Mucosa of stomach (tissue), 1 donor: Measurements from ENCODE around the gene UBXN7.
"Not testable (repeated sequence)": the region's sequence is repeated elsewhere in the genome, so short reads cannot be mapped to it uniquely, and the experiment has no call there.

ENCODE experiments used
- H3K27me3 ChIP-seq: one replicate; pipeline ENCODE4 v1.7.0; 2013; ENCODE audit warnings: mild to moderate bottlenecking, low read length; ENCODE audit not compliant: control insufficient read depth, insufficient read depth
- H3K36me3 ChIP-seq: one replicate; pipeline ENCODE4 v1.7.0; 2013; ENCODE audit warnings: low read length; ENCODE audit not compliant: control insufficient read depth, insufficient read depth
- H3K4me1 ChIP-seq: one replicate; pipeline ENCODE4 v1.7.0; 2013; ENCODE audit warnings: mild to moderate bottlenecking, low read length; ENCODE audit not compliant: control insufficient read depth, insufficient read depth
- H3K4me3 ChIP-seq: one replicate; pipeline ENCODE4 v1.7.0; 2013; ENCODE audit warnings: low read length
- H3K9ac ChIP-seq: one replicate; pipeline ENCODE4 v1.7.0; 2013; ENCODE audit warnings: mild to moderate bottlenecking, low read length, moderate library complexity
- H3K9me3 ChIP-seq: one replicate; pipeline ENCODE4 v1.7.0; 2013; ENCODE audit warnings: mild to moderate bottlenecking, low read length, moderate library complexity; ENCODE audit not compliant: control insufficient read depth
- donor health status: Pancreatic carcinoma.

The UBXN7 gene

DNA sequence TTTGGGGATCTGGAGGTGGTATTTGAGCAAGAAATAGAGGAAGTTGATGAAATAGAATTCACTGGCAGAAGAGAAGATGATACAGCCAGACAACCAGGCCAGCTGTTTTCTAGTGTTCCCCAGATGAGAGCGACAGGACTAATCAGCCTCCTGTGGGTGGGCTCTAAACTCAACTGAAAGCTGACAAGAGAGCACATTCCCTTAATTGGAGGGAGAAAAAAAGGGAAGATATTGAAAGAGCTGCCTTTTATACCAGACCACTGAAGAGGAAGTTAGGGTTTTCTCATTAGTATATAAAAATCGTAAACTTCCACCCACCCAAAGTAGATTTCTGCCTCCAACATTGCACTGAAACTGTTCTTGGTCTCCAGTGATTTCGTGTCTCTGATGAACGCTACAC lies 87.6 kb downstream of the UBXN7 start:
- H3K4me1 ChIP-seq: no peaks in the 10 kb centered on the region
- H3K36me3 ChIP-seq: no peaks in the 10 kb centered on the region
- no peak overlapping the region for H3K4me3 ChIP-seq
- H3K9ac ChIP-seq: no peak overlapping the region
- no peaks in the 10 kb centered on the region for H3K9me3 ChIP-seq
- H3K27me3 ChIP-seq: no peaks in the 10 kb centered on the region

DNA sequence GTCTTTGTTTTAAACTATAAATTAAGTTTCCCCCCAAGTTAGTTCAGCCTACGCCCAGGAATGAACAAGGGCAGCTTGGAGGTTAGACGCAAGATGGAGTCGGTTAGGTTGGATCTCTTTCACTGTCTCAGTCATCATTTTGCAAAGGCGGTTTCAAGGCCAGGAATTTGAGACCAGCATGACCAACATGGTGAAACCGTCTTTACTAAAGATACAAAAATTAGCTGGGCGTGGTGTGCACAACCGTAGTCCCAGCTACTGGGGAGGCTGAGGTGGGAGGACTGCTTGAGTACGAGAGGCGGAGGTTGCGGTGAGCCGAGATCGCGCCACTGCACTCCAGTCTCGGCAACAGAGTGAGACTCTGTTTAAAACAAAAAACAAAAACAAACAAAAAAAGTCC lies 88.3 kb downstream of the UBXN7 start:
- not testable (repeated sequence) for H3K4me3 ChIP-seq, H3K9me3 ChIP-seq, H3K9ac ChIP-seq, H3K36me3 ChIP-seq, H3K4me1 ChIP-seq, H3K27me3 ChIP-seq

DNA sequence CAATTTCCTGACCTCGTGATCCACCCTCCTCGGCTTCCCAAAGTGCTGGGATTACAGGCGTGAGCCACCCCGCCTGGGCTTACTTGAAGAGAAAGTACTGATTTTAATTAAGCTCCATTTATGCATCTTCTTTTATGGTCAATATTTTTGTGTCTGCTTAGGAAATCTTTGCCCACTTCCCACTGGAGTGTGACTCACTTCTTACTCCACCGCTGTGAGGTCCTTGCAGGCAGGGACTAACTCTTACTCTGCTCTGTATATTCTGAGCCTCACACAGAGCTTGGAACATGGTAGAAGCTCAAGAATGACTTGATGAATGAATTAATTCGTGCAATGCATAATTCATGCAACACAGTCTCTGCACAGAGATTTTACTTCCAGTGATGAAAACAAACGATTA lies 91.1 kb downstream of the UBXN7 start:
- H3K9me3 ChIP-seq: no peaks in the 10 kb centered on the region
- H3K9ac ChIP-seq: no peak overlapping the region
- no peaks in the 10 kb centered on the region for H3K36me3 ChIP-seq
- no peaks in the 10 kb centered on the region for H3K4me1 ChIP-seq
- no peaks in the 10 kb centered on the region for H3K27me3 ChIP-seq
- no peak overlapping the region for H3K4me3 ChIP-seq

DNA sequence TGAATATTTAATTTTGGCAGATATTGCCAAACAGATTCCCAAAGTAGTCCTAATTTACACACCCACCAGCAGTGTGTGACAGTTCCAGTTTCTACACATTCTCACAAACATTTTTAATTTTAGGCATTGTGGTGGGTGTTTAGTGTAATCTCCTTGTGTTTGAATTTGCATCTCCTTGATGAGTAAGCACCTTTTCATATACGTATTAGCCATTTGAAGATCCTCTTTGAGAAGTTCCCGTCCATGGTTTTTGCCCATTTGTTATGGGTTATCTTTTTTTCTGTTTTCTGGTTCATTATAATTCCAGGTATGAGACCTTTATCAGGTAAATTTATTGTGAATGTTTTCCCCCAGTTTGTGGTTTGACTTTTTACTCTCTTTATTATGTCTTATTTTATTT lies 91.8 kb downstream of the UBXN7 start:
- Histone ChIP-seq H3K36me3 (no peaks in the 10 kb centered on the region), H3K27me3 (no peaks in the 10 kb centered on the region), H3K9ac (no peak overlapping the region), H3K4me3 (no peak overlapping the region), H3K9me3 (no peaks in the 10 kb centered on the region), H3K4me1 (no peaks in the 10 kb centered on the region)

DNA sequence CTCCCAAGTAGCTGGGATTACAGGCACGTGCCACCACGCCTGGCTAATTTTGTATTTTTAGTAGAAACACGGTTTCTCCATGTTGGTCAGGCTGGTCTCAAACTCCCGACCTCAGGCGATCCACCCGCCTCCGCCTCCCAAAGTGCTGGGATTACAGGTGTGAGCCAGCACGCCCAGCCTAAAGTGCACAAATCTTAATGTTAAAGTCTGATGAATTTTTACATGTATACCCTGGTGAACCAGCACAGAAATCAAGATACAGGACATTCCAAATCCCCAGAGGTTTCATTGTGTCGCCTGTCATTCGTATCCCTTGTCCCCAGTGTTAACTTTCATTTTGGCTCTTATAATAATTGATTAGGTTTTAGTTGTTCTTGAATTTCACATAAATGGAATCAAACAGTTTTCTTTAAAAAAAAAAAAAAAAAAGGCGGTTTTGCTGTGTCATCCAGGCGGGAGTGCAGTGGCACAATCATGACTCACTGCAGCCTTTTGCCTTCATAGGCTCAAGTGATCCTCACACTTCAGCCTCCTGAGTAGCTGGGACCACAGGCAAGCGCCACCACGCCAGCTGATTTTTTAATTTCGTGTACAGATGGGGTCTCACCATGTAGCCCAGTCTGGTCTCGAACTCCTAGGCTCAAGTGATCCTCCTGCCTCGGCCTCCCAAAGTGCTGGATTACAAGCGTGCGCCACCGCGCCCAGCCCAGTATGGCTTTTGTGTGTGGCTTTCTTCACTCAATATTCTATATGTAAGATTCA lies 92.6 kb downstream of the UBXN7 start:
- H3K36me3 ChIP-seq: no peaks in the 10 kb centered on the region
- H3K9me3 ChIP-seq: no peaks in the 10 kb centered on the region
- H3K4me3 ChIP-seq: no peak overlapping the region
- no peaks in the 10 kb centered on the region for H3K27me3 ChIP-seq
- no peak overlapping the region for H3K9ac ChIP-seq
- H3K4me1 ChIP-seq: no peaks in the 10 kb centered on the region

DNA sequence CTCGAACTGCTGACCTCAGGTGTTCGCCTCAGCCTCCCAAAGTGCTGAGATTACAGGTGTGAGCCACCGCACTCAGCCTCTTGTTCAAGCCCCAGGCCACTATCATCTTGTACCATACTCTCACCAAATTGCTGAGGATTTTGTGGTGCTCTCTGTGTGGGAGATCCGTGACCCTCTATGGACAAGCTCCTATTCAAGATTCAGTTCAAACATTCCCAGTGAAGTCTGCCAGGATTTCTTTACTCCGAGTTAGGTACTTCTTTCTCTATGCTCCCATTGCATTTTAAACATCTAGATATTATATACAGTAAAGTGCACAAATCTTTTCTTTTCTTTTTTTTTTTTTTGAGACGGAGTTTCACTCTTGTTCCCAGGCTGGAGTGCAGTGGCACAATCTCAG lies 93.2 kb downstream of the UBXN7 start:
- no peak overlapping the region for H3K9ac ChIP-seq
- H3K4me3 ChIP-seq: no peak overlapping the region
- H3K36me3 ChIP-seq: no peaks in the 10 kb centered on the region
- H3K9me3 ChIP-seq: no peaks in the 10 kb centered on the region
- H3K27me3 ChIP-seq: no peaks in the 10 kb centered on the region
- no peaks in the 10 kb centered on the region for H3K4me1 ChIP-seq

DNA sequence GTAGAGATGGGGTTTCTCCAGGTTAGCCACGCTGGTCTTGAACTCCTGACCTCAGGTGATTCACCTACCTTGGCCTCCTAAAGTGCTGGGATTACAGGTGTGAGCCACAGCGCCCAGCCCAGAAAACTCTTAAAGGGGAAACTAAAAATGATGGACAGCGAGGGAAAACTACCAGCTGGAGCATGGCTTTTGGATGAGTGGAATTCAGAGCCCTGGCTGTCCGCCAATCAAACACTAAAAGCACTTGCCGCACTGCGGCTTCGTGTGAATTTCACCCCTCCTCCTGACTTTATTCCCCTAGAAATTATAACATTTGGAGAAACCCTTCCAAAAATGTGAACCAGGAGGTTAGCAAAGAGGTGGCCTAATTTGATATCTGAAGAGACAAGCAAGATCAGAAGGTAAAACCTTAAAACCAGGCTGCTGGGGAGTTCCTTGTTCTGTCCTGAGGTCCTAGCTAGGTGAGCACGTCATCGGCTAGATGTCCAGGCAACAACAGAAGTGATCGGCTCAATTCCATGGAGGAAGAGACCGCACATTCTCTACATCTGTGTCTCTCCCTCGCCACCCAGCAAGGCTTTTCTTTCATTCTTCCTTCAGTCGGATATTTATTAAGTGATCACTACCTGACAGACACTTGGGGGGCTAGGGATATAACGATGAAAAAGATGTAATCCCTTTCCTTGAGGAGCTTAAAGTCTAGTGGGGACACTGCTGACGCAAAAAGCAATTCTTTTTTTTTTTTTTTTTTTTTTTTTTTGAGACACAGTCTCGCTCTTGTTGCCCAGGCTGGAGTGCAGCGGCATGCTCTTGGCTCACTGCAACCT lies 95.7 kb downstream of the UBXN7 start:
- Histone ChIP-seq H3K9me3 (no peaks in the 10 kb centered on the region), H3K4me3 (no peak overlapping the region), H3K27me3 (no peaks in the 10 kb centered on the region), H3K36me3 (no peaks in the 10 kb centered on the region), H3K4me1 (no peaks in the 10 kb centered on the region), H3K9ac (no peak overlapping the region)

DNA sequence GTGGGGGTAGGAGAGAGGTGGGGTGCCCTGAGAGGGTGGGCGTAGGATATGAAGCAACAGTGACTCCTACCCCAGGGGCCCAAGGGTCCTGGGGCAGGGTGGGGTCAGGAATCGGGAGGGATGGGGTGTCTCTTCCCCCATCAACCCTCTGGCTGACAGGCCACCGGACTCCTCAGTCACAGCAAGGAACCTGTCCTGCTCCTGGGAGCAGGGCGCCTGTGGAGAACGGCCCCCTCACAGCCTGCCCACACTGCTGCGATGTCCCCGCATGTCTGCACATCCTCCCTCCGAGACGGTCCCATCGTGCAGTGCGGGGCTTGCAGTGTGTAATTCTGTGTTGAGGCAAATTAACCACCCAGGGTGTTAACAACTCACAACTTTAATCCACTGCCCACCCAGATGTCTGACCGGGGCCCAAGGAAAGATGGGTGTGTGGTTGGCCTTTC lies 96.7 kb downstream of the UBXN7 start:
- no peaks in the 10 kb centered on the region for H3K36me3 ChIP-seq
- H3K4me1 ChIP-seq: no peaks in the 10 kb centered on the region

DNA sequence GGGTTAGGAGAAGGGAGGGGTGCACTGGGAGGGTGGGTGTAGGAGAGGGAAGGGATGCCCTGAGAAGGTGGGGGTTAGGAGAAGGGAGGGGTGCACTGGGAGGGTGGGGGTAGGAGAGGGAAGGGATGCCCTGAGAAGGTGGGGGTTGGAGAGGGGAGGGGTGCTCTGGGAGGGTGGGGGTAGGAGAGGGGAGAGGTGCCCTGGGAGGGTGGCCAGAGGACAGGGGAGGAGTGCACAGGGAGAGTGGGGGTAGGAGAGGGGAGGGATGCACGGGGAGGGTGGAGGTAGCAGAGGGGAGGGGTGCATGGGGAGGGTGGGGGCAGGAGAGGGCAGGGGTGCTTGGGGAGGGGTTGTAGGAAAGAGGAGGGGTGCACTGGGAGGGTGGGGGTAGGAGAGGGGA lies 97.2 kb downstream of the UBXN7 start:
- Histone ChIP-seq H3K9me3 (no peaks in the 10 kb centered on the region), H3K9ac (no peak overlapping the region), H3K4me3 (no peak overlapping the region), H3K4me1 (no peaks in the 10 kb centered on the region), H3K36me3 (no peaks in the 10 kb centered on the region), H3K27me3 (no peaks in the 10 kb centered on the region)

More for the DNA sequence above, 96.7 kb downstream of the UBXN7 start:
- H3K27me3 ChIP-seq: no peaks in the 10 kb centered on the region
- H3K9me3 ChIP-seq: no peaks in the 10 kb centered on the region
- H3K4me3 ChIP-seq: no peak overlapping the region
- H3K9ac ChIP-seq: no peak overlapping the region

DNA sequence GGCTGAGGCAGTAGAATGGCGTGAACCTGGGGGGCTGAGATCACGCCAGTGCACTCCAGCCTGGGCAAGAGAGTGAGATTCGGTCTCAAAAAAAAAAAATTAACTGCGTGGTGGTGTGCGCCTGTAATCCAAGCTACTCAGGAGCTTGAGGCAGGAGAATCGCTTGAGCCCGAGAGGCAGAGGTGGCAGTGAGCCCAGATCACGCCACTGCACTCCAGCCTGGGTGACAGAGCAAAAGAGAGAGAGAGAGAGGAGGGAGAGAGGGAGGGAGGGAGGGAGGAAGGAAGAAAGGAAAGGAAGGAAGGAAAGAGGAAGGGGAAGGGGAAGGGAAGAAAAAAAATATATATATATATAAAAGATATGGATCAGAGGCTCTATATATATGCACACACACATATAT lies 100.1 kb downstream of the UBXN7 start:
- Histone ChIP-seq H3K36me3 (no peaks in the 10 kb centered on the region), H3K4me3 (no peak overlapping the region), H3K9me3 (no peaks in the 10 kb centered on the region), H3K4me1 (no peaks in the 10 kb centered on the region), H3K9ac (no peak overlapping the region), H3K27me3 (no peaks in the 10 kb centered on the region)

DNA sequence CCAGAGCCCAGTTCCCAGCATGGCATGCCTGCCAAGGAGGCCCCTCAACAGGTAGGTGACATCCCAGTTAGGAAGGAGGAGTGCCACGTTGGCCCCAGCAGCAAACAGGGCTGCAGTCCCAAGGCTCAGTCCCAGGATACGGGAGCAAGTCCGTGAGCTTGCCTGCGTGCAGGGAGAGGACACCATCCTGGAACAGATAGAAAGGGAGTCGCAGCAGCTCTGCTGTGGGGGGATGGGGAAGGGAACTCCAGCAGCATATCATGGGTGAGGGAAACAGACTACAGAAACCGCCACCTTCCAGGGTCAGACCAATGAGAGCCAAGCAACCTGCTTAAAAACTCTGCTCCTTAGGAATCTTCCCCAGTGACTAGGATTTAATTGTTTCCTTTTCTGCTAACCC lies 104.8 kb downstream of the UBXN7 start:
- Histone ChIP-seq H3K36me3 (no peaks in the 10 kb centered on the region), H3K4me3 (no peak overlapping the region), H3K9me3 (no peaks in the 10 kb centered on the region), H3K9ac (no peak overlapping the region), H3K4me1 (no peaks in the 10 kb centered on the region), H3K27me3 (no peaks in the 10 kb centered on the region)

DNA sequence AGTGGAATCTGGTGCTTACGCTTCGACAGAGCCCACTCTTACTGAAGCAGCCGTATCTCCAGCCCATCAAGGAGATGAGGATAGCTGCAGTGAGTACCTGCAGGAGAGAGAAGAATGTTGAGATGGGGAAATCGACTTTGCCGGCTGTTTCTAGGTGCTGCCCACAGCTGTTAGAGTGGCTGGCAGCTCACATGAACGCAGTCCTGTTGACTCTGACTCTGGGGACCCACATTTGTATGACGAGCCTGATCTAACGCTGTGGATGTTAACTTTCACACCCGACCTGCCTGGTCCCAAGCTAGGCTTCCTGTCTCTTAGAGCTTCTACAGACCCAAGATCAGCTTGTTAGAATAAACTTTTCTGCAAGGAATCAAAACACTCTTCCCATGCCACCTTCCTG lies 105.3 kb downstream of the UBXN7 start:
- Histone ChIP-seq H3K4me1 (no peaks in the 10 kb centered on the region), H3K9me3 (no peaks in the 10 kb centered on the region), H3K27me3 (no peaks in the 10 kb centered on the region), H3K36me3 (no peaks in the 10 kb centered on the region), H3K9ac (no peak overlapping the region), H3K4me3 (no peak overlapping the region)
